Measurements from ENCODE around the gene PER2.

GRCh38 chr2:238228700-238229099, 59.7 kb downstream of the PER2 start:
- TF ChIP-seq CTCF (IDR thresholded peaks at IDR 0.05) (no peak), POLR2A (IDR thresholded peaks at IDR 0.05) (no peak)
